Measurements from ENCODE around the gene RIMS1.

Gene RIMS1

GRCh38 chr6:72417759-72418158 lies 531.4 kb downstream of the RIMS1 start:
- no peak for DNase-seq

- DNase-seq: no peak
Measured at GRCh38 chr6:72418495-72418894, 532.1 kb downstream of the RIMS1 start.

- DNase-seq: no peak
Measured at GRCh38 chr6:72419966-72420365, 533.6 kb downstream of the RIMS1 start.

GRCh38 chr6:72420409-72420808 lies 534.1 kb downstream of the RIMS1 start:
- DNase-seq: no peak

- no peak for DNase-seq
Measured at GRCh38 chr6:72421387-72421786, 535.0 kb downstream of the RIMS1 start.

- no peak for DNase-seq
Measured at GRCh38 chr6:72422171-72422570, 535.8 kb downstream of the RIMS1 start.

GRCh38 chr6:72424476-72424875 lies 538.1 kb downstream of the RIMS1 start:
- DNase-seq: no peak

- no peak for DNase-seq
Measured at GRCh38 chr6:72425003-72425681, 538.8 kb downstream of the RIMS1 start.

- no peak for DNase-seq
Measured at GRCh38 chr6:72440611-72441010, 554.3 kb downstream of the RIMS1 start.

- no peak for DNase-seq
Measured at GRCh38 chr6:72446430-72446829, 560.1 kb downstream of the RIMS1 start.
